Mesothelial cell of epicardium (in vitro differentiated cells): Measurements from ENCODE around the gene ATP6V1C2. TPM values are rescaled to one million over a fixed set of nuclear protein-coding genes. Genes with fewer than 3 reads are reported as not detected.
"Not testable (repeated sequence)": the region's sequence is repeated elsewhere in the genome, so short reads cannot be mapped to it uniquely, and the experiment has no call there.

Experiments
- DNase-seq, 2 experiments: peaks; one replicate each; pipeline ENCODE4 v3.0.0; 2021; ENCODE audit warnings: low spot score in 2 of 2; ENCODE audit not compliant: unreplicated experiment in 2 of 2
- H3K27ac Mint-ChIP-seq: 2 replicates; pipeline ENCODE4 v1.8.0; 2021; ENCODE audit warnings: mixed read lengths
- H3K27me3 Mint-ChIP-seq: 2 replicates; pipeline ENCODE4 v1.8.0; 2021; ENCODE audit warnings: low read depth, mixed read lengths
- H3K36me3 Mint-ChIP-seq: 2 replicates; pipeline ENCODE4 v1.8.0; 2021; ENCODE audit warnings: mixed read lengths
- H3K4me1 Mint-ChIP-seq: 2 replicates; pipeline ENCODE4 v1.8.0; 2021; ENCODE audit warnings: mixed read lengths
- H3K4me3 Mint-ChIP-seq: 2 replicates; pipeline ENCODE4 v1.8.0; 2021; ENCODE audit warnings: mild to moderate bottlenecking, moderate library complexity, mixed read lengths
- H3K9me3 Mint-ChIP-seq: 2 replicates; pipeline ENCODE4 v1.8.0; 2021; ENCODE audit warnings: mixed read lengths
- total RNA-seq: library from RNA; stranded (reverse); gene quantifications from 3 replicates; pipeline ENCODE4 v1.2.1, GENCODE V29; 2021
- TF ChIP-seq, protein P1 (sequence below): fragments of 200-600 bp; sonication (generic); IDR thresholded peaks from one replicate; pipeline ENCODE4 v1.5.0; 2021; ENCODE audit warnings: antibody characterized with exemption; ENCODE audit not compliant: unreplicated experiment

Gene ATP6V1C2
- total RNA-seq, 1 donor from 2014 or later, result 0.09 TPM

DNA sequence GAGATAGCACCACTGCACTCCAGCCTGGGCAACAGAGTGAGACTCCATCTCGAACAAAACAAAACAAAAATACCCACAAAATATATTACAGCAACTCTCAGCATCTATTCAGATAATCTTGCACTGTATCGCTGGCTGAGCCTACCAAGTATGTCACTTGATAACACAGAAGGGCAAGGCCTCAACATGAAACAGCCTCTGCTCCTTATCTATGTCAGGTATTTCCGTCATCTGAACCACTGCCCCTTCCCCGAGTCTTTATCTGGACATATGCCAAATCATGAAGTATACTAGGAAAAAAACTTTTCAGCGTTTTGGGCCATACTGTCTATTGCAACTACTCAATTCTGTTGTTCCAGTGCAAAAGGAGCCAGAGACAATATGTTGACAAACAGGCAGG is 73.4 kb downstream of the ATP6V1C2 start:
- peak overlapping the region; percentile 61 for H3K27ac Mint-ChIP-seq
- H3K4me3 Mint-ChIP-seq, result no peak overlapping the region
- H3K36me3 Mint-ChIP-seq, result peaks cover 54% of the 10 kb centered on the region
- H3K9me3 Mint-ChIP-seq, result no peaks in the 10 kb centered on the region
- TF ChIP-seq, protein P1, sequence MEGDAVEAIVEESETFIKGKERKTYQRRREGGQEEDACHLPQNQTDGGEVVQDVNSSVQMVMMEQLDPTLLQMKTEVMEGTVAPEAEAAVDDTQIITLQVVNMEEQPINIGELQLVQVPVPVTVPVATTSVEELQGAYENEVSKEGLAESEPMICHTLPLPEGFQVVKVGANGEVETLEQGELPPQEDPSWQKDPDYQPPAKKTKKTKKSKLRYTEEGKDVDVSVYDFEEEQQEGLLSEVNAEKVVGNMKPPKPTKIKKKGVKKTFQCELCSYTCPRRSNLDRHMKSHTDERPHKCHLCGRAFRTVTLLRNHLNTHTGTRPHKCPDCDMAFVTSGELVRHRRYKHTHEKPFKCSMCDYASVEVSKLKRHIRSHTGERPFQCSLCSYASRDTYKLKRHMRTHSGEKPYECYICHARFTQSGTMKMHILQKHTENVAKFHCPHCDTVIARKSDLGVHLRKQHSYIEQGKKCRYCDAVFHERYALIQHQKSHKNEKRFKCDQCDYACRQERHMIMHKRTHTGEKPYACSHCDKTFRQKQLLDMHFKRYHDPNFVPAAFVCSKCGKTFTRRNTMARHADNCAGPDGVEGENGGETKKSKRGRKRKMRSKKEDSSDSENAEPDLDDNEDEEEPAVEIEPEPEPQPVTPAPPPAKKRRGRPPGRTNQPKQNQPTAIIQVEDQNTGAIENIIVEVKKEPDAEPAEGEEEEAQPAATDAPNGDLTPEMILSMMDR, result no peak
- no peak for DNase-seq
- no peaks in the 10 kb centered on the region for H3K27me3 Mint-ChIP-seq
- peaks cover 17% of the 10 kb centered on the region for H3K4me1 Mint-ChIP-seq

DNA sequence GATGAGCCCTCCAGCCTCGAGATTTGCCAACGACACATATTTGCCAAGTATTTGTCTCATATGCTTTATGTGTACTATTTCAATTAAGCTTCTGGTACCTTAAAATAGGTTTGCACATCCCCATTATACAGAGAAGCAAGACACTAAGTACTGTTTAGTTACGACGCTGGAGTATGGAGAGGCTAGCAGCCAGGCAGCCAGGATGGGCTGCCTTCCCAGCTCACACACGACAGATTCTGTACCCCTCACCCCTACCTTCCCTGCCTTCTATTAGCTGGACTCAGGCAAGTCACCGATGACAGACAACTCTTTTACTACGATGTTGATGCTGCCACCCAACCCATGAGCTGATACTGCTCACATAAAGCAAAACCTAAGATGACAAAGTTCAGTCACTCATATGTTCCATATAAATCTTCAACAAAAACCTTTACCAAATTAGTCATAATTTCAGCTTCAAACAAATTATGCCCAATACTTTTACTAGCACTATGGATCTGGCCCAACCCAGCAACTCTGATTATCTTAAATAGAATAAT is 74.1 kb downstream of the ATP6V1C2 start:
- H3K27ac Mint-ChIP-seq, result peak overlapping the region; percentile 61
- peaks cover 17% of the 10 kb centered on the region for H3K4me1 Mint-ChIP-seq
- H3K36me3 Mint-ChIP-seq, result peaks cover 48% of the 10 kb centered on the region

DNA sequence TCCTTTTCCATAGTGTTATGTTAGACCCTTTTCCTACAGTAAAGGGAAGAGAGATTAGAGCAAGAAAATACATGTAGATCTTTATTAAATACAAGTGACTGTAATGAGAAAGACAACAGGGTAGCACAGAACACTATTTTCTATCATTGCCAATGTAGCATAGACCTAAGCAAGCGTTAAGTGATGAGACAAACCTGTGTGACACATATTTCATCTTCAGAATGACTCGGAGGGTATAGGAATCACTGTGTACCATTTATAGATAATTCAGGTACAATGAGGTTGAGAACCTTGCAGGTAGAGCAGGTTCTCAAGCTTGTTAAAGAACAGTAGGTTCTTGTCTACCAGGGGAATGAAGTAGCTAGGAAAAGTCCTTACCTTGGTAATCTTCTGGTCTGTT is 75.3 kb downstream of the ATP6V1C2 start:
- peaks cover 17% of the 10 kb centered on the region for H3K4me1 Mint-ChIP-seq
- DNase-seq, result no peak
- no peak overlapping the region for H3K27ac Mint-ChIP-seq
- no peaks in the 10 kb centered on the region for H3K9me3 Mint-ChIP-seq
- no peaks in the 10 kb centered on the region for H3K27me3 Mint-ChIP-seq
- H3K4me3 Mint-ChIP-seq, result no peak overlapping the region
- peaks cover 39% of the 10 kb centered on the region for H3K36me3 Mint-ChIP-seq
- TF ChIP-seq, protein P1, result no peak

More for the DNA sequence above, 74.1 kb downstream of the ATP6V1C2 start:
- H3K4me3 Mint-ChIP-seq, result no peak overlapping the region
- no peak for DNase-seq
- TF ChIP-seq, protein P1, result no peak
- no peaks in the 10 kb centered on the region for H3K27me3 Mint-ChIP-seq
- no peaks in the 10 kb centered on the region for H3K9me3 Mint-ChIP-seq

DNA sequence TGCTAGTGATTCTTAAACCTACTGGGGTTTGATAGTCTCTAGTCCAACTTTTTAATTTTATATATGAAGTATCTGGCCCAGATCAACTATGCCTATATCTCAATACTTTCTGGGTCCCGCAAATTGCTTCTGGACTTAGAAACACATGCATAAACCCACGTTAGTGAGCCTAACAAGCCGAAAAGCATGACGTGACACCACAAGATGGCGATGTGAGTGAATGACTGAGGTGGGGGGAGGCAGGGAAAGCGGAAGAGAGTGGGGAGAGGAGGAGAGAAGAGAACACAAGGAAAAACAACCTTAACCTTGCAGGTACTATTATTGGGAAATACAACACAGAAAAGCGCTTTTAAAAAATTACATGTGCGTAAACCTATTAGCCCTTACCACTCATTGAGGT is 77.4 kb downstream of the ATP6V1C2 start:
- Mint-ChIP-seq H3K4me3 (no peak overlapping the region), H3K27ac (no peak overlapping the region), H3K4me1 (peaks cover 10% of the 10 kb centered on the region), H3K36me3 (peaks cover 30% of the 10 kb centered on the region), H3K27me3 (no peaks in the 10 kb centered on the region), H3K9me3 (no peaks in the 10 kb centered on the region)
- no peak for DNase-seq
- TF ChIP-seq, protein P1, result no peak

DNA sequence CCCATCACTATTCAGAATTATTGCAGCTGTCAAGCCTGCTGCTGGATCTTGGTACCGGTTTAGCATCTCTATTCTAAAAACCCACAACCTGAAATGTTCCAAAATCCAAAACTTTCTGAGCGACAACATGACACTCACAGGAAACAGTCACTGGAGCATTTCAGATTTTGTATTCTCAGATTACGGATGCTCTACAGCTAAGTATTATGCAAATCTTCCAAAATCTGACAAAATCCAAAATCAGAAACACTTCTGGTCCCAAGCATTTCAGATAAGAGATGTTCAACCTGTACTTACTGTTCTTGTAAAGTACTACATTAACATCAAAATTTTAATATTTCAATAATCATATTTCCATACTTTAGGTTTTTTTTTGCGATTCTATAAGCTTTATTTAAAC is 78.7 kb downstream of the ATP6V1C2 start:
- no peak for DNase-seq
- peaks cover 6% of the 10 kb centered on the region for H3K4me1 Mint-ChIP-seq
- no peaks in the 10 kb centered on the region for H3K27me3 Mint-ChIP-seq
- peaks cover 29% of the 10 kb centered on the region for H3K36me3 Mint-ChIP-seq
- H3K9me3 Mint-ChIP-seq, result no peaks in the 10 kb centered on the region
- TF ChIP-seq, protein P1, result no peak
- no peak overlapping the region for H3K27ac Mint-ChIP-seq
- H3K4me3 Mint-ChIP-seq, result no peak overlapping the region

DNA sequence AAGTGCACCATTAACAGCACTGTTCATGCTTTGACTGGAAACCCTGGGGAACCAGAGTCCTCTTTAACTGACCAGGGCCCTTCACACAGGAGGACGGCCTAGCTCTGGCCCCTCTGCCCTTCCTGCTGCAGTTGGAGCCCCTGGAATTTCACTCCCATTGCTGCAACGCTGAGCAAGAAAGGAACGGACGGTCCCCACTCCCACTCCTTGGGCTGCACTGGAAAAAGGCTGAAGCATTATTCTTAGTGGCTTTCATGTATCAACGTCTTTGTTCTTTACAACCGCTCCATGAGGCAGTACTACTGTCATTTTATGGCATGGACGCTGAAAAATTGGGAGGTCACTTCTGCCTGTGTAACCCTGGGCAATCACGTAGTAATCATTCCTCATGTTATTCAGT is 81.2 kb downstream of the ATP6V1C2 start:
- H3K4me1 Mint-ChIP-seq, result no peaks in the 10 kb centered on the region
- no peaks in the 10 kb centered on the region for H3K27me3 Mint-ChIP-seq
- H3K4me3 Mint-ChIP-seq, result no peak overlapping the region
- TF ChIP-seq, protein P1, result no peak
- DNase-seq, result no peak
- peaks cover 15% of the 10 kb centered on the region for H3K36me3 Mint-ChIP-seq
- no peak overlapping the region for H3K27ac Mint-ChIP-seq
- H3K9me3 Mint-ChIP-seq, result no peaks in the 10 kb centered on the region

DNA sequence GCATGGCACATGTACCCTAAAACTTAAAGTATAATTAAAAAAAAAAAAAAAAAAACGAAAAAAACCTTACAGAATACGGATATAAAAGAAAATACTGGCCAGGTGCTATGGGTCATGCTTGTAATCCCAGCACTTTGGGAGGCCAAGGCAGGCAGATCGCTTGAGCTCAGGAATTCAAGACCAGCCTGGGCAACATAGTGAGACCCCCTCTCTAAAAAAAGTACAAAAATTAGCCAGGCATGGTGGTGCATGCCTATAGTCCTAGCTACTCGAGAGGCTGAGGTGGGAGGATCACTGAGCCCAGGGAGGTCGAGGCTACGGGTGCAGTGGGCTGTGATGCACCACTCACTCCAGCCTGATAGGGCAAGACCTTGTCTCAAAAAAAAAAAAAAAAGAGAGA is 84.6 kb downstream of the ATP6V1C2 start:
- not testable (repeated sequence) for H3K27ac Mint-ChIP-seq, DNase-seq, H3K9me3 Mint-ChIP-seq, H3K36me3 Mint-ChIP-seq, H3K4me3 Mint-ChIP-seq, H3K27me3 Mint-ChIP-seq
- peaks cover 21% of the 10 kb centered on the region for H3K4me1 Mint-ChIP-seq
